GM18858 (cell line): ENCODE measurements around the gene OXCT2.
"Not testable (repeated sequence)": the region's sequence is repeated elsewhere in the genome, so short reads cannot be mapped to it uniquely, and the experiment has no call there.

Experiments used
- ATAC-seq: cut with Tn5 transposase; IDR thresholded peaks from one replicate; pipeline ENCODE4 v1.9.1; 2021; ENCODE audit not compliant: unreplicated experiment

Gene OXCT2

GRCh38 chr1:39787964-39788363 is 16.8 kb upstream of the OXCT2 start:
- ATAC-seq: not testable (repeated sequence)

- no peak for ATAC-seq
These were observed 16.3 kb upstream of the OXCT2 start for GRCh38 chr1:39787468-39787867.

GRCh38 chr1:39787108-39787375 is 15.9 kb upstream of the OXCT2 start:
- ATAC-seq: not testable (repeated sequence)

- ATAC-seq: not testable (repeated sequence)
These were observed 15.4 kb upstream of the OXCT2 start for GRCh38 chr1:39786303-39787107.

- not testable (repeated sequence) for ATAC-seq
These were observed 11.5 kb upstream of the OXCT2 start for GRCh38 chr1:39782685-39783084.

GRCh38 chr1:39782103-39782502 is 11.0 kb upstream of the OXCT2 start:
- no peak for ATAC-seq

- ATAC-seq: no peak
These were observed 10.2 kb upstream of the OXCT2 start for GRCh38 chr1:39781349-39781715.

GRCh38 chr1:39779821-39780220 is 8.7 kb upstream of the OXCT2 start:
- no peak for ATAC-seq

GRCh38 chr1:39779137-39779536 is 8.0 kb upstream of the OXCT2 start:
- ATAC-seq: no peak

GRCh38 chr1:39778463-39779099 is 7.4 kb upstream of the OXCT2 start:
- ATAC-seq: not testable (repeated sequence)

- not testable (repeated sequence) for ATAC-seq
These were observed 6.7 kb upstream of the OXCT2 start for GRCh38 chr1:39777896-39778295.

- ATAC-seq: no peak
These were observed 6.2 kb upstream of the OXCT2 start for GRCh38 chr1:39777306-39777705.

- ATAC-seq: no peak
These were observed 5.7 kb upstream of the OXCT2 start for GRCh38 chr1:39776886-39777285.

- ATAC-seq: no peak
These were observed 5.2 kb upstream of the OXCT2 start for GRCh38 chr1:39776400-39776713.

GRCh38 chr1:39775676-39776399 is 4.7 kb upstream of the OXCT2 start:
- ATAC-seq: not testable (repeated sequence)

GRCh38 chr1:39775141-39775540 is 4.0 kb upstream of the OXCT2 start:
- ATAC-seq: not testable (repeated sequence)

GRCh38 chr1:39773369-39773979 is 2.3 kb upstream of the OXCT2 start:
- not testable (repeated sequence) for ATAC-seq

- not testable (repeated sequence) for ATAC-seq
These were observed 787 bp downstream of the OXCT2 start for GRCh38 chr1:39770100-39771021.

- ATAC-seq: not testable (repeated sequence)
These were observed 1.6 kb downstream of the OXCT2 start for GRCh38 chr1:39769502-39769901.

- not testable (repeated sequence) for ATAC-seq
These were observed 4.7 kb downstream of the OXCT2 start for GRCh38 chr1:39766466-39766865.

GRCh38 chr1:39764512-39764911 is 6.6 kb downstream of the OXCT2 start:
- not testable (repeated sequence) for ATAC-seq
